Measurements from ENCODE around the gene MIP.
"Not testable (repeated sequence)": the region's sequence is repeated elsewhere in the genome, so short reads cannot be mapped to it uniquely, and the experiment has no call there.

MIP gene

GRCh38 chr12:56401612-56402011, 52.8 kb downstream of the MIP start:
- not testable (repeated sequence) for DNase-seq

DNA sequence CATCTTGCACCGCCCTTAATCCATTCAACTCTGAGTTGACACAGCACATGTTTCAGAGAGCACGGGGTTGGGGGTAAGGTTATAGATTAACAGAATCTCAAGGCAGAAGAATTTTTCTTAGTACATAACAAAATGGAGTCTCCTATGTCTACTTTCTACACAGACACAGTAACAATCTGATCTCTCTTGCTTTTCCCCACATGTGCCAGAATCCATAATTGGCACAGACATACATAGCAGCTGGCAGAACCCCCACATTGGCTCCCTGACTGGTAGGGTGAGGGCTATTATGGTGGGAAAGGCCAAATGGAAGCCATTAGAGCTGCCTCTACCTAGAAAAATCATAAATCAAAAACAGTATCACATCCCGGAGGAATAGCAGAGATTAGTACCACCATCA, 53.3 kb downstream of the MIP start:
- DNase-seq, result not testable (repeated sequence)

All from DMS79 treated with DMSO at 0.1 percent for 48 hours (cell line).